ENCODE results near the gene KLHL22. TPM values are rescaled to one million over a fixed set of nuclear protein-coding genes. Genes with fewer than 3 reads are reported as not detected.
A peak's percentile ranks its signal among the peaks of the same experiment; 100 is the strongest.

The KLHL22 gene
- total RNA-seq, 1 experiment from 2014 or later = 36.2 TPM

GRCh38 chr22:20497426-20497825, 1.8 kb upstream of the KLHL22 start:
- no peak for DNase-seq (ENCODE audit: low spot score)
- Histone ChIP-seq H3K9me3 (ENCODE audit: low read depth, low read length, poor library complexity, severe bottlenecking) (no peaks in the 10 kb centered on the region), H3K27ac (ENCODE audit: low read depth, low read length, poor library complexity, severe bottlenecking) (no peak overlapping the region), H3K36me3 (ENCODE audit: insufficient read depth, low read length, poor library complexity, severe bottlenecking) (no peaks in the 10 kb centered on the region), H3K4me3 (ENCODE audit: low read depth, low read length, poor library complexity, severe bottlenecking) (no peak overlapping the region), H3K27me3 (replicated peaks; ENCODE audit: insufficient read depth, low read depth, low read length, poor library complexity) (no peaks in the 10 kb centered on the region), H3K4me1 (ENCODE audit: insufficient read depth, low read length, poor library complexity, severe bottlenecking) (peaks cover 9% of the 10 kb centered on the region)
- TF ChIP-seq CTCF (conservative IDR thresholded peaks at IDR 0.05; ENCODE audit: low read depth, low read length) (no peak), EZH2 (IDR thresholded peaks at IDR 0.05; ENCODE audit: borderline replicate concordance, low read depth, low read length, poor library complexity, severe bottlenecking) (no peak)
- no TSS peak for BruUV-seq (replicated peaks)
- intact Hi-C loops (cut with micrococcal nuclease; ENCODE audit: unreplicated experiment) = loop anchor here (5.0 kb wide), 1 partner anchor 65 kb away; no protein-coding TSS in a partner anchor
- CTCF ChIA-PET = no interaction called here
- POLR2A ChIA-PET (ENCODE audit: low non-redundant PET) = no interaction called here

GRCh38 chr22:20495861-20496681, 476 bp upstream of the KLHL22 start:
- ChIA-PET CTCF (interaction anchor here (0.5 to 1.2 kb wide), 6 partner anchors 23 to 78 kb away, joined by 3 to 14 read pairs (median 6); no protein-coding TSS in a partner anchor), POLR2A (ENCODE audit: low non-redundant PET) (no interaction called here)
- DNase-seq (ENCODE audit: low spot score) = peak; percentile 95
- peak overlapping the region; percentile 85 for H3K27ac ChIP-seq (ENCODE audit: low read depth, low read length, poor library complexity, severe bottlenecking)
- intact Hi-C loops (cut with micrococcal nuclease; ENCODE audit: unreplicated experiment) = loop anchor here (5.0 kb wide), 1 partner anchor 64 kb away; no protein-coding TSS in a partner anchor
- no peaks in the 10 kb centered on the region for H3K9me3 ChIP-seq (ENCODE audit: low read depth, low read length, poor library complexity, severe bottlenecking)
- peaks cover 9% of the 10 kb centered on the region for H3K4me1 ChIP-seq (ENCODE audit: insufficient read depth, low read length, poor library complexity, severe bottlenecking)
- TF ChIP-seq CTCF (conservative IDR thresholded peaks at IDR 0.05; ENCODE audit: low read depth, low read length) = peak; percentile 98
- TF ChIP-seq EZH2 (IDR thresholded peaks at IDR 0.05; ENCODE audit: borderline replicate concordance, low read depth, low read length, poor library complexity, severe bottlenecking) = no peak
- no peaks in the 10 kb centered on the region for H3K36me3 ChIP-seq (ENCODE audit: insufficient read depth, low read length, poor library complexity, severe bottlenecking)
- H3K4me3 ChIP-seq (ENCODE audit: low read depth, low read length, poor library complexity, severe bottlenecking) = peak overlapping the region; percentile 71
- BruUV-seq (replicated peaks) = no TSS peak
- no peaks in the 10 kb centered on the region for H3K27me3 ChIP-seq (replicated peaks; ENCODE audit: insufficient read depth, low read depth, low read length, poor library complexity)

- no TSS peak for BruUV-seq (replicated peaks)
- intact Hi-C loops (cut with micrococcal nuclease; ENCODE audit: unreplicated experiment) = no loop called here
- ChIA-PET CTCF (no interaction called here), POLR2A (ENCODE audit: low non-redundant PET) (no interaction called here)
- Histone ChIP-seq H3K36me3 (ENCODE audit: insufficient read depth, low read length, poor library complexity, severe bottlenecking) (no peaks in the 10 kb centered on the region), H3K4me3 (ENCODE audit: low read depth, low read length, poor library complexity, severe bottlenecking) (no peak overlapping the region), H3K4me1 (ENCODE audit: insufficient read depth, low read length, poor library complexity, severe bottlenecking) (peaks cover 5% of the 10 kb centered on the region), H3K9me3 (ENCODE audit: low read depth, low read length, poor library complexity, severe bottlenecking) (no peaks in the 10 kb centered on the region), H3K27ac (ENCODE audit: low read depth, low read length, poor library complexity, severe bottlenecking) (no peak overlapping the region), H3K27me3 (replicated peaks; ENCODE audit: insufficient read depth, low read depth, low read length, poor library complexity) (no peaks in the 10 kb centered on the region)
- no peak for DNase-seq (ENCODE audit: low spot score)
- TF ChIP-seq CTCF (conservative IDR thresholded peaks at IDR 0.05; ENCODE audit: low read depth, low read length) (no peak), EZH2 (IDR thresholded peaks at IDR 0.05; ENCODE audit: borderline replicate concordance, low read depth, low read length, poor library complexity, severe bottlenecking) (no peak)
These were observed 4.2 kb downstream of the KLHL22 start for GRCh38 chr22:20491346-20491745.
